ENCODE measurements around the gene ATP2B3. TPM values are rescaled to one million over a fixed set of nuclear protein-coding genes. Genes with fewer than 3 reads are reported as not detected.
A peak's percentile ranks its signal among the peaks of the same experiment; 100 is the strongest.

The ATP2B3 gene
- total and polyA plus RNA-seq, 4 experiments from 2014 or later, result 0.09 TPM; not detected in 3

GRCh38 chrX:153517946-153518834 is 748 bp downstream of the ATP2B3 start:
- ChIA-PET POLR2A (ENCODE audit: partially characterized antibody) (no interaction called here), CTCF (ENCODE audit: partially characterized antibody) (no interaction called here)
- H3K4me3 Mint-ChIP-seq, result peak overlapping the region in 3 of 8 donors; percentile 7 to 45 (median 25)
- H3K36me3 Mint-ChIP-seq, result no peaks in the 10 kb centered on the region
- H3K9me3 Mint-ChIP-seq, result peaks cover 0 to 2% (median 0%) of the 10 kb centered on the region in 8 donors
- H3K27me3 ChIP-seq (ENCODE audit: insufficient read depth, low read length), result no peaks in the 10 kb centered on the region
- H3K27ac ChIP-seq (ENCODE audit: low read depth, low read length), result no peak overlapping the region
- no peak for DNase-seq
- no peak overlapping the region for H3K4me3 ChIP-seq (ENCODE audit: low read length in 2 of 2)
- intact Hi-C loops (cut with micrococcal nuclease), result no loop called here
- no peaks in the 10 kb centered on the region for H3K9me3 ChIP-seq (ENCODE audit: control insufficient read depth in 1 of 2, low read length in 2 of 2)
- peaks cover 9 to 10% of the 10 kb centered on the region in 2 donors for H3K27me3 Mint-ChIP-seq
- no peak overlapping the region for H3K27ac Mint-ChIP-seq
- H3K4me1 ChIP-seq (ENCODE audit: insufficient read depth, low read length), result no peaks in the 10 kb centered on the region
- no peaks in the 10 kb centered on the region for H3K36me3 ChIP-seq (ENCODE audit: insufficient read depth, low read length)
- peaks cover 4 to 10% (median 7%) of the 10 kb centered on the region in 4 donors for H3K4me1 Mint-ChIP-seq

- Histone ChIP-seq H3K9me3 (ENCODE audit: control insufficient read depth in 1 of 2, low read length in 2 of 2) (no peaks in the 10 kb centered on the region), H3K27me3 (ENCODE audit: insufficient read depth, low read length) (no peaks in the 10 kb centered on the region), H3K27ac (ENCODE audit: low read depth, low read length) (no peak overlapping the region), H3K4me1 (ENCODE audit: insufficient read depth, low read length) (no peaks in the 10 kb centered on the region), H3K4me3 (ENCODE audit: low read length in 2 of 2) (no peak overlapping the region), H3K36me3 (ENCODE audit: insufficient read depth, low read length) (no peaks in the 10 kb centered on the region)
- H3K4me1 Mint-ChIP-seq, result peaks cover 4 to 10% (median 7%) of the 10 kb centered on the region in 4 donors
- POLR2A ChIA-PET (ENCODE audit: partially characterized antibody), result no interaction called here
- H3K27me3 Mint-ChIP-seq, result peaks cover 9 to 10% of the 10 kb centered on the region in 2 donors
- no peak overlapping the region for H3K4me3 Mint-ChIP-seq
- CTCF ChIA-PET (ENCODE audit: partially characterized antibody), result no interaction called here
- no peak for DNase-seq
- H3K36me3 Mint-ChIP-seq, result no peaks in the 10 kb centered on the region
- intact Hi-C loops (cut with micrococcal nuclease), result no loop called here
- peaks cover 0 to 2% (median 0%) of the 10 kb centered on the region in 8 donors for H3K9me3 Mint-ChIP-seq
- no peak overlapping the region for H3K27ac Mint-ChIP-seq
Observed at GRCh38 chrX:153519569-153520286, 2.3 kb downstream of the ATP2B3 start.

GRCh38 chrX:153520287-153520917 is 3.0 kb downstream of the ATP2B3 start:
- ChIA-PET CTCF (ENCODE audit: partially characterized antibody) (no interaction called here), POLR2A (ENCODE audit: partially characterized antibody) (no interaction called here)
- intact Hi-C loops (cut with micrococcal nuclease), result no loop called here
- Histone ChIP-seq H3K9me3 (ENCODE audit: control insufficient read depth in 1 of 2, low read length in 2 of 2) (no peaks in the 10 kb centered on the region), H3K4me1 (ENCODE audit: insufficient read depth, low read length) (no peaks in the 10 kb centered on the region), H3K4me3 (ENCODE audit: low read length in 2 of 2) (no peak overlapping the region), H3K27me3 (ENCODE audit: insufficient read depth, low read length) (no peaks in the 10 kb centered on the region), H3K27ac (ENCODE audit: low read depth, low read length) (no peak overlapping the region), H3K36me3 (ENCODE audit: insufficient read depth, low read length) (no peaks in the 10 kb centered on the region)
- peaks cover 0 to 2% (median 0%) of the 10 kb centered on the region in 8 donors for H3K9me3 Mint-ChIP-seq
- peaks cover 4 to 10% (median 7%) of the 10 kb centered on the region in 4 donors for H3K4me1 Mint-ChIP-seq
- DNase-seq, result no peak
- H3K27me3 Mint-ChIP-seq, result peaks cover 9 to 12% of the 10 kb centered on the region in 2 donors
- H3K27ac Mint-ChIP-seq, result peak overlapping the region in 1 of 7 donors; percentile 23
- no peaks in the 10 kb centered on the region for H3K36me3 Mint-ChIP-seq
- H3K4me3 Mint-ChIP-seq, result no peak overlapping the region

- Histone ChIP-seq H3K4me3 (ENCODE audit: low read length in 2 of 2) (no peak overlapping the region), H3K9me3 (ENCODE audit: control insufficient read depth in 1 of 2, low read length in 2 of 2) (no peaks in the 10 kb centered on the region), H3K4me1 (ENCODE audit: insufficient read depth, low read length) (no peaks in the 10 kb centered on the region), H3K27me3 (ENCODE audit: insufficient read depth, low read length) (no peaks in the 10 kb centered on the region), H3K36me3 (ENCODE audit: insufficient read depth, low read length) (no peaks in the 10 kb centered on the region), H3K27ac (ENCODE audit: low read depth, low read length) (no peak overlapping the region)
- ChIA-PET POLR2A (ENCODE audit: partially characterized antibody) (no interaction called here), CTCF (ENCODE audit: partially characterized antibody) (no interaction called here)
- Mint-ChIP-seq H3K36me3 (no peaks in the 10 kb centered on the region), H3K9me3 (peaks cover 0 to 2% (median 0%) of the 10 kb centered on the region in 8 donors), H3K27ac (no peak overlapping the region), H3K4me3 (no peak overlapping the region), H3K27me3 (peaks cover 7 to 8% of the 10 kb centered on the region in 2 donors), H3K4me1 (peaks cover 1 to 9% (median 5%) of the 10 kb centered on the region in 4 donors)
- intact Hi-C loops (cut with micrococcal nuclease), result no loop called here
- no peak for DNase-seq
Observed at GRCh38 chrX:153521034-153521433, 3.6 kb downstream of the ATP2B3 start.

GRCh38 chrX:153522259-153522658 is 4.8 kb downstream of the ATP2B3 start:
- Mint-ChIP-seq H3K4me1 (peaks cover 0 to 9% (median 3%) of the 10 kb centered on the region in 4 donors), H3K36me3 (no peaks in the 10 kb centered on the region), H3K27ac (no peak overlapping the region), H3K9me3 (peaks cover 0 to 5% (median 0%) of the 10 kb centered on the region in 8 donors), H3K27me3 (peaks cover 6 to 7% of the 10 kb centered on the region in 2 donors), H3K4me3 (no peak overlapping the region)
- H3K4me1 ChIP-seq (ENCODE audit: insufficient read depth, low read length), result no peaks in the 10 kb centered on the region
- intact Hi-C loops (cut with micrococcal nuclease), result no loop called here
- H3K9me3 ChIP-seq (ENCODE audit: control insufficient read depth in 1 of 2, low read length in 2 of 2), result no peaks in the 10 kb centered on the region
- ChIA-PET CTCF (ENCODE audit: partially characterized antibody) (no interaction called here), POLR2A (ENCODE audit: partially characterized antibody) (no interaction called here)
- no peak overlapping the region for H3K4me3 ChIP-seq (ENCODE audit: low read length in 2 of 2)
- DNase-seq, result no peak
- H3K27me3 ChIP-seq (ENCODE audit: insufficient read depth, low read length), result no peaks in the 10 kb centered on the region
- no peaks in the 10 kb centered on the region for H3K36me3 ChIP-seq (ENCODE audit: insufficient read depth, low read length)
- H3K27ac ChIP-seq (ENCODE audit: low read depth, low read length), result no peak overlapping the region

GRCh38 chrX:153523269-153523668 is 5.8 kb downstream of the ATP2B3 start:
- no peak overlapping the region for H3K27ac ChIP-seq (ENCODE audit: low read depth, low read length)
- ChIA-PET CTCF (ENCODE audit: partially characterized antibody) (no interaction called here), POLR2A (ENCODE audit: partially characterized antibody) (no interaction called here)
- Mint-ChIP-seq H3K27ac (no peak overlapping the region), H3K36me3 (no peaks in the 10 kb centered on the region), H3K4me3 (no peak overlapping the region), H3K27me3 (peaks cover 5 to 7% of the 10 kb centered on the region in 2 donors), H3K9me3 (peaks cover 0 to 5% (median 0%) of the 10 kb centered on the region in 8 donors), H3K4me1 (peaks cover 0 to 9% (median 2%) of the 10 kb centered on the region in 4 donors)
- no peak for DNase-seq
- no peaks in the 10 kb centered on the region for H3K36me3 ChIP-seq (ENCODE audit: insufficient read depth, low read length)
- H3K4me3 ChIP-seq (ENCODE audit: low read length in 2 of 2), result no peak overlapping the region
- no peaks in the 10 kb centered on the region for H3K9me3 ChIP-seq (ENCODE audit: control insufficient read depth in 1 of 2, low read length in 2 of 2)
- no peaks in the 10 kb centered on the region for H3K4me1 ChIP-seq (ENCODE audit: insufficient read depth, low read length)
- intact Hi-C loops (cut with micrococcal nuclease), result no loop called here
- H3K27me3 ChIP-seq (ENCODE audit: insufficient read depth, low read length), result no peaks in the 10 kb centered on the region

GRCh38 chrX:153524234-153524633 is 6.8 kb downstream of the ATP2B3 start:
- Histone ChIP-seq H3K27ac (ENCODE audit: low read depth, low read length) (no peak overlapping the region), H3K36me3 (ENCODE audit: insufficient read depth, low read length) (no peaks in the 10 kb centered on the region), H3K27me3 (ENCODE audit: insufficient read depth, low read length) (no peaks in the 10 kb centered on the region), H3K4me3 (ENCODE audit: low read length in 2 of 2) (no peak overlapping the region), H3K9me3 (ENCODE audit: control insufficient read depth in 1 of 2, low read length in 2 of 2) (no peaks in the 10 kb centered on the region), H3K4me1 (ENCODE audit: insufficient read depth, low read length) (no peaks in the 10 kb centered on the region)
- H3K4me3 Mint-ChIP-seq, result no peak overlapping the region
- DNase-seq, result no peak
- POLR2A ChIA-PET (ENCODE audit: partially characterized antibody), result no interaction called here
- peaks cover 2 to 3% of the 10 kb centered on the region in 2 donors for H3K27me3 Mint-ChIP-seq
- H3K9me3 Mint-ChIP-seq, result peaks cover 0 to 5% (median 0%) of the 10 kb centered on the region in 8 donors
- intact Hi-C loops (cut with micrococcal nuclease), result no loop called here
- no peaks in the 10 kb centered on the region for H3K36me3 Mint-ChIP-seq
- CTCF ChIA-PET (ENCODE audit: partially characterized antibody), result no interaction called here
- H3K27ac Mint-ChIP-seq, result no peak overlapping the region
- H3K4me1 Mint-ChIP-seq, result no peaks in the 10 kb centered on the region

Data from CD4-positive, alpha-beta memory T cell (primary cell).